ENCODE measurements around the gene KLF2.

KLF2 gene

GRCh38 chr19:16376649-16377048 is 52.0 kb downstream of the KLF2 start:
- DNase-seq (ENCODE audit: low read depth): no peak
- TF ChIP-seq CTCF (IDR thresholded peaks at IDR 0.05; ENCODE audit: low read depth, low read length, missing control alignments): peak; percentile 60
- no peak overlapping the region for H3K4me3 ChIP-seq (ENCODE audit: low read depth, low read length)

DNA sequence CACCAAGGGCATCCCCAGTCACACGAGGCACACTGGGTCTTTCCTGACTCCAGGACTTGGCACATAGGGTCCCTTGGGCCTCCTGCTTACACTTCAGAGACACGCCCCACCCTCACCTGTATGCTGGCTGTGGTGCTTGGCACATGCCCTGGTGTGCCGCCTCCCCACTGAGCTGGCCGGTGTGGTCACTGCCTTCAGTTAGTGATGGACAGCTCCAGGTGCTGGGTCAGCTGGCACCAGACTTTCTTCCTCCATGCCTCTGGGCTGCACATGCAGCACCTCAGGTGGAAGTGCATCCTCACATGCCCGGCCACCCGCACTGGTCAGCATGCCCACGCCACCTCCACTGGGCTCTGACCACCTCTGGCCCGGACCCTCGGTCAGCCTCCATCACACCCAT is 52.9 kb downstream of the KLF2 start:
- H3K4me3 ChIP-seq (ENCODE audit: low read depth, low read length): no peak overlapping the region
- no peak for TF ChIP-seq CTCF (IDR thresholded peaks at IDR 0.05; ENCODE audit: low read depth, low read length, missing control alignments)

More for the DNA sequence above, 52.9 kb downstream of the KLF2 start:
- DNase-seq (ENCODE audit: low read depth): no peak
